Peyer's patch (tissue), 4 donors: ENCODE measurements around the gene TNS3. TPM values are rescaled to one million over a fixed set of nuclear protein-coding genes. Genes with fewer than 3 reads are reported as not detected.

ENCODE experiments used
- DNase-seq, 3 donors: peaks; one replicate each; pipeline ENCODE4 v3.0.0-alpha.2; 2017 to 2019
- H3K27ac ChIP-seq, 4 donors: fragments of 200-600 bp; sonication (generic); one replicate each; pipeline ENCODE4 v1.5.1; 2016 to 2019
- H3K27me3 ChIP-seq, 2 donors: fragments of 200-600 bp; sonication (generic); one replicate each; pipeline ENCODE4 v1.5.1; 2019
- H3K36me3 ChIP-seq, 3 donors: fragments of 200-600 bp; sonication (generic); one replicate each; pipeline ENCODE4 v1.5.1; 2016 to 2019
- H3K4me1 ChIP-seq, 4 donors: fragments of 200-600 bp; sonication (generic); one replicate each; pipeline ENCODE4 v1.5.1; 2016 to 2019
- H3K4me3 ChIP-seq, 4 donors: fragments of 200-600 bp; sonication (generic); 1 replicate in 3 of 4; 2 replicates in 1 of 4; pipeline ENCODE4 v1.5.1; 2016 to 2019; ENCODE audit warnings: mild to moderate bottlenecking in 1 of 4
- H3K9me3 ChIP-seq, 4 donors: fragments of 200-600 bp; sonication (generic); one replicate each; pipeline ENCODE4 v1.5.1; 2016 to 2019; ENCODE audit warnings: mild to moderate bottlenecking in 1 of 4
- CTCF ChIP-seq, 6 experiments: fragments of 450-650 bp in 4 of 6; fragments of 200-600 bp in 2 of 6; sonication (generic) in 1 of 6; IDR thresholded peaks; one replicate each; pipeline ENCODE4 v1.5.1; 2017 to 2019; ENCODE audit warnings: antibody characterized with exemption in 6 of 6, mild to moderate bottlenecking in 3 of 6, moderate library complexity in 1 of 6
- POLR2A ChIP-seq, 2 donors: fragments of 450-650 bp; IDR thresholded peaks; one replicate each; pipeline ENCODE4 v1.5.1; 2017; ENCODE audit warnings: antibody characterized with exemption in 2 of 2, mild to moderate bottlenecking in 2 of 2, moderate library complexity in 2 of 2
- total RNA-seq, 4 donors: library from RNA; depleted of rRNA; stranded (reverse); fragments of >200 nt; gene quantifications; one replicate each; pipeline ENCODE4 v1.1.0, GENCODE V29; 2016

TNS3 gene
- total RNA-seq, 4 donors from 2014 or later = 79.5 to 157 (median 112) TPM

- peak overlapping the region in 2 of 4 donors; percentile 75 to 86 for H3K27ac ChIP-seq
- peaks cover 0 to 14% (median 2%) of the 10 kb centered on the region in 4 donors for H3K4me1 ChIP-seq
- peaks cover 0 to 80% (median 0%) of the 10 kb centered on the region in 3 donors for H3K36me3 ChIP-seq
- no peaks in the 10 kb centered on the region for H3K27me3 ChIP-seq
- no peak for TF ChIP-seq POLR2A (IDR thresholded peaks at IDR 0.05)
- peak in 3 of 6 experiments; percentile 25 to 42 (median 35) for TF ChIP-seq CTCF (IDR thresholded peaks at IDR 0.05)
- H3K9me3 ChIP-seq = peaks cover 0 to 4% (median 0%) of the 10 kb centered on the region in 4 donors
- H3K4me3 ChIP-seq = no peak overlapping the region
- DNase-seq = peak in 2 of 3 donors; percentile 89 to 90
Observed at GRCh38 chr7:47283497-47284131, 298.3 kb downstream of the TNS3 start.

- TF ChIP-seq CTCF (IDR thresholded peaks at IDR 0.05) = no peak
- Histone ChIP-seq H3K4me1 (peaks cover 0 to 14% (median 2%) of the 10 kb centered on the region in 4 donors), H3K36me3 (peaks cover 0 to 80% (median 0%) of the 10 kb centered on the region in 3 donors), H3K27me3 (no peaks in the 10 kb centered on the region), H3K4me3 (no peak overlapping the region), H3K27ac (peak overlapping the region in 2 of 4 donors; percentile 75 to 86), H3K9me3 (peaks cover 0 to 4% (median 0%) of the 10 kb centered on the region in 4 donors)
- no peak for DNase-seq
Observed at GRCh38 chr7:47282790-47283496, 299.0 kb downstream of the TNS3 start.

GRCh38 chr7:47281966-47282643 is 299.8 kb downstream of the TNS3 start:
- Histone ChIP-seq H3K27ac (peak overlapping the region in 1 of 4 donors; percentile 86), H3K4me3 (no peak overlapping the region), H3K27me3 (no peaks in the 10 kb centered on the region), H3K9me3 (peaks cover 0 to 4% (median 0%) of the 10 kb centered on the region in 4 donors), H3K36me3 (peaks cover 0 to 85% (median 0%) of the 10 kb centered on the region in 3 donors), H3K4me1 (peaks cover 0 to 14% (median 2%) of the 10 kb centered on the region in 4 donors)
- TF ChIP-seq POLR2A (IDR thresholded peaks at IDR 0.05) = no peak
- TF ChIP-seq CTCF (IDR thresholded peaks at IDR 0.05) = no peak
- DNase-seq = no peak

GRCh38 chr7:47281161-47281560 is 300.8 kb downstream of the TNS3 start:
- peaks cover 0 to 85% (median 0%) of the 10 kb centered on the region in 3 donors for H3K36me3 ChIP-seq
- TF ChIP-seq CTCF (IDR thresholded peaks at IDR 0.05) = no peak
- TF ChIP-seq POLR2A (IDR thresholded peaks at IDR 0.05) = no peak
- H3K27me3 ChIP-seq = no peaks in the 10 kb centered on the region
- H3K9me3 ChIP-seq = peaks cover 0 to 4% (median 0%) of the 10 kb centered on the region in 4 donors
- peaks cover 0 to 14% (median 2%) of the 10 kb centered on the region in 4 donors for H3K4me1 ChIP-seq
- H3K27ac ChIP-seq = no peak overlapping the region
- DNase-seq = no peak
- H3K4me3 ChIP-seq = no peak overlapping the region

GRCh38 chr7:47280114-47280513 is 301.8 kb downstream of the TNS3 start:
- no peaks in the 10 kb centered on the region for H3K27me3 ChIP-seq
- H3K9me3 ChIP-seq = peaks cover 0 to 4% (median 0%) of the 10 kb centered on the region in 4 donors
- no peak overlapping the region for H3K27ac ChIP-seq
- H3K36me3 ChIP-seq = peaks cover 0 to 84% (median 0%) of the 10 kb centered on the region in 3 donors
- TF ChIP-seq CTCF (IDR thresholded peaks at IDR 0.05) (no peak), POLR2A (IDR thresholded peaks at IDR 0.05) (no peak)
- no peak for DNase-seq
- H3K4me1 ChIP-seq = peaks cover 0 to 14% (median 2%) of the 10 kb centered on the region in 4 donors
- no peak overlapping the region for H3K4me3 ChIP-seq
